Measurements from ENCODE around the gene NR2F1-AS1. TPM values are rescaled to one million over a fixed set of nuclear protein-coding genes. Genes with fewer than 3 reads are reported as not detected.

Gene NR2F1-AS1
- total and polyA plus RNA-seq, 9 of the 15 experiments (the other 6 are each of a cell fraction or from before 2014, with no cell fraction given) = not detected

GRCh38 chr5:93477816-93478215 lies 103.2 kb downstream of the NR2F1-AS1 start:
- Histone ChIP-seq H4K20me1 (replicated peaks; ENCODE audit: control insufficient read depth, insufficient read depth, low read length) (no peaks in the 10 kb centered on the region), H3K36me3 (ENCODE audit: control insufficient read depth, insufficient read depth, low read length) (no peaks in the 10 kb centered on the region), H3K27me3 (ENCODE audit: control insufficient read depth in 2 of 2, insufficient read depth in 2 of 2, low read length in 2 of 2) (no peaks in the 10 kb centered on the region), H3K27ac (ENCODE audit: extremely low read depth, low read depth, low read length) (no peak overlapping the region), H3K4me2 (ENCODE audit: insufficient read depth, low read length) (no peak overlapping the region), H3K4me3 (no peak overlapping the region), H3K9me3 (replicated peaks; ENCODE audit: control insufficient read depth, insufficient read depth, low read depth, low read length) (no peaks in the 10 kb centered on the region), H3K9me1 (ENCODE audit: control insufficient read depth, insufficient read depth, low read length) (no peaks in the 10 kb centered on the region), H3K4me1 (replicated peaks in 1 of 2; ENCODE audit: control insufficient read depth in 2 of 2, insufficient read depth in 2 of 2, low read length in 2 of 2) (no peaks in the 10 kb centered on the region), H3K79me2 (ENCODE audit: control insufficient read depth, insufficient read depth, low read length) (no peaks in the 10 kb centered on the region), H2AFZ (ENCODE audit: low read depth, low read length) (no peak overlapping the region), H3K9ac (ENCODE audit: insufficient read depth in 1 of 2, low read depth in 2 of 2, low read length in 2 of 2) (no peak overlapping the region)
- BruUV-seq (replicated peaks) = no TSS peak
- FAIRE-seq (no peak), ATAC-seq (no peak), DNase-seq (ENCODE audit: extremely low read depth in 1 of 4, low spot score in 3 of 4) (no peak)
- intact Hi-C loops (cut with micrococcal nuclease) = no loop called here
- in situ Hi-C loops (cut with MboI) = no loop called here
- POLR2A ChIA-PET = no interaction called here
- CTCF ChIA-PET (ENCODE audit: low intra/inter-chr PET ratio) = no interaction called here
- TF ChIP-seq CREB5 (CRISPR knock-in tag; IDR thresholded peaks at IDR 0.05) (no peak), HCFC1 (IDR thresholded peaks at IDR 0.05; ENCODE audit: low read depth, low read length) (no peak), ZBED1 (IDR thresholded peaks at IDR 0.05) (no peak), ZC3H11A (IDR thresholded peaks at IDR 0.05; ENCODE audit: low read depth, low read length) (no peak), CC2D1A (IDR thresholded peaks at IDR 0.05) (no peak), HOXB6 (CRISPR knock-in tag; IDR thresholded peaks at IDR 0.05; ENCODE audit: borderline replicate concordance) (no peak), ZNF655 (CRISPR knock-in tag; IDR thresholded peaks at IDR 0.05) (no peak), ZNF24 (IDR thresholded peaks at IDR 0.05) (no peak), ZNF79 (CRISPR knock-in tag; IDR thresholded peaks at IDR 0.05; ENCODE audit: low read depth) (no peak), GATAD2A (IDR thresholded peaks at IDR 0.05) (no peak), ZBTB49 (CRISPR knock-in tag; IDR thresholded peaks at IDR 0.05; ENCODE audit: borderline replicate concordance) (no peak), MTF1 (CRISPR knock-in tag; IDR thresholded peaks at IDR 0.05; ENCODE audit: borderline replicate concordance) (no peak), ZNF282 (CRISPR knock-in tag; IDR thresholded peaks at IDR 0.05) (no peak), NFATC3 (IDR thresholded peaks at IDR 0.05) (no peak)

Measured in K562 (cell line).